Vagina (tissue), 2 donors: ENCODE measurements around the gene COTL1.

Experiments used
- POLR2A ChIP-seq, 2 donors: fragments of 450-650 bp; IDR thresholded peaks; one replicate each; pipeline ENCODE4 v1.6.1; 2017; ENCODE audit warnings: antibody characterized with exemption in 2 of 2, mild to moderate bottlenecking in 2 of 2, moderate library complexity in 2 of 2
- POLR2AphosphoS5 ChIP-seq, 2 donors: sonication (generic); formaldehyde crosslinking; IDR thresholded peaks; one replicate each; pipeline ENCODE4 v1.9.0; 2017; ENCODE audit warnings: antibody characterized with exemption in 2 of 2, mild to moderate bottlenecking in 2 of 2, low read depth in 1 of 2; ENCODE audit not compliant: insufficient read depth in 1 of 2
- TF ChIP-seq, protein P1 (sequence below), 3 experiments: fragments of 450-650 bp in 2 of 3; fragments of 200-600 bp in 1 of 3; sonication (generic) in 1 of 3; IDR thresholded peaks; one replicate each; pipeline ENCODE4 v1.5.1; 2017 to 2019; ENCODE audit warnings: antibody characterized with exemption in 3 of 3, mild to moderate bottlenecking in 2 of 3, moderate library complexity in 2 of 3

DNA sequence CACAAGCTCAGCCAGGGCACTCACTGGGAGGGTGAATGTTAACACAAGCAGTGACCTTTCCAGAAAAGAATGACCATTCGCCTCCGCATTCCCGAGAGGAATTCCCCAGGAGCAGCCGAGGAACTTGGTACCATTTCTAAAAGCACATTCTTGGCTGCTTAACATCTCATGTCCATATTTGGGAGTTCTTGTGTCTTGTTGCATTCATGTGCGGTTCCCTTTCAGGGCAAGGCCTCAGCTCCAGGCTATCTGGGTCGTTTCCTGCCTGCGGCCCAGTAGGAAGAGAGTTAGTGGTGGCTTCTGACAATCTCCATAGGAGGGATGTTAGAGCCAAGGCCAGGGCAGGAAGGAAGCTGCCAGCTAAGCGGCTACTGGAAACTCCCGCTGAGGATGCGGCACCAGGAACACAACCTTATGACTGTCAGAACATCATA is 85.6 kb downstream of the COTL1 start:
- TF ChIP-seq, protein P1, sequence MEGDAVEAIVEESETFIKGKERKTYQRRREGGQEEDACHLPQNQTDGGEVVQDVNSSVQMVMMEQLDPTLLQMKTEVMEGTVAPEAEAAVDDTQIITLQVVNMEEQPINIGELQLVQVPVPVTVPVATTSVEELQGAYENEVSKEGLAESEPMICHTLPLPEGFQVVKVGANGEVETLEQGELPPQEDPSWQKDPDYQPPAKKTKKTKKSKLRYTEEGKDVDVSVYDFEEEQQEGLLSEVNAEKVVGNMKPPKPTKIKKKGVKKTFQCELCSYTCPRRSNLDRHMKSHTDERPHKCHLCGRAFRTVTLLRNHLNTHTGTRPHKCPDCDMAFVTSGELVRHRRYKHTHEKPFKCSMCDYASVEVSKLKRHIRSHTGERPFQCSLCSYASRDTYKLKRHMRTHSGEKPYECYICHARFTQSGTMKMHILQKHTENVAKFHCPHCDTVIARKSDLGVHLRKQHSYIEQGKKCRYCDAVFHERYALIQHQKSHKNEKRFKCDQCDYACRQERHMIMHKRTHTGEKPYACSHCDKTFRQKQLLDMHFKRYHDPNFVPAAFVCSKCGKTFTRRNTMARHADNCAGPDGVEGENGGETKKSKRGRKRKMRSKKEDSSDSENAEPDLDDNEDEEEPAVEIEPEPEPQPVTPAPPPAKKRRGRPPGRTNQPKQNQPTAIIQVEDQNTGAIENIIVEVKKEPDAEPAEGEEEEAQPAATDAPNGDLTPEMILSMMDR (IDR thresholded peaks at IDR 0.05), result no peak
- TF ChIP-seq POLR2A (IDR thresholded peaks at IDR 0.05), result no peak
- peak; percentile 50 to 91 for TF ChIP-seq POLR2AphosphoS5 (IDR thresholded peaks at IDR 0.05; ENCODE audit: insufficient read depth in 1 of 2, low read depth in 1 of 2)
